T-cell (primary cell): ENCODE measurements around the gene VN1R2. TPM values are rescaled to one million over a fixed set of nuclear protein-coding genes. Genes with fewer than 3 reads are reported as not detected.
"Not testable (repeated sequence)": the region's sequence is repeated elsewhere in the genome, so short reads cannot be mapped to it uniquely, and the experiment has no call there.

Source experiments
- ATAC-seq, 4 experiments: fragments of 200-7000 bp in 3 of 4; fragments of 150-1000 bp in 1 of 4; cut with Tn5 transposase; replicated peaks in 1 of 4; 1 replicate in 3 of 4; 2 replicates in 1 of 4; pipeline ENCODE4 v1.10.0; 2021; ENCODE audit warnings: moderate library complexity in 3 of 4, mild to moderate bottlenecking in 2 of 4, moderate number of reproducible peaks in 1 of 4
- CTCF ChIA-PET, 2 donors: fragments of 300-600 bp; sonication (Branson Sonifier 250); formaldehyde crosslinking; loops; one replicate each; lab custom pipeline; 2022; ENCODE audit warnings: antibody characterized with exemption in 2 of 2; lab: Charles Lee
- POLR2A ChIA-PET, 2 donors: fragments of 300-600 bp; sonication (Branson Sonifier 250); formaldehyde crosslinking; loops; one replicate each; lab custom pipeline; 2022; ENCODE audit warnings: antibody characterized with exemption in 2 of 2; lab: Charles Lee
- DNase-seq, 35 experiments: peaks; one replicate each; pipeline versions ENCODE4 v3.0.0 to v3.0.0-alpha.2; 2013 to 2023
- H3K27ac ChIP-seq: one replicate; pipeline ENCODE4 v1.5.1; 2013; ENCODE audit warnings: low read length
- H3K27me3 ChIP-seq, 2 experiments: replicated peaks in 1 of 2; 1 replicate in 1 of 2; 2 replicates in 1 of 2; pipeline versions ENCODE4 v1.6.1 to v1.7.0; 2013; ENCODE audit warnings: low read length in 1 of 2, mixed read lengths in 1 of 2; ENCODE audit not compliant: control insufficient read depth in 2 of 2, insufficient read depth in 2 of 2; ENCODE audit errors: extremely low read depth in 1 of 2
- H3K36me3 ChIP-seq, 2 donors: 1 replicate in 1 of 2; 2 replicates in 1 of 2; pipeline versions ENCODE4 v1.6.1 to v1.7.0; 2013; ENCODE audit warnings: low read length in 1 of 2; ENCODE audit not compliant: control insufficient read depth in 2 of 2, insufficient read depth in 1 of 2; ENCODE audit errors: extremely low read depth in 1 of 2
- H3K4me1 ChIP-seq, 2 experiments: 1 replicate in 1 of 2; 2 replicates in 1 of 2; pipeline versions ENCODE4 v1.6.1 to v1.7.0; 2013; ENCODE audit warnings: low read length in 2 of 2, mixed read lengths in 1 of 2; ENCODE audit not compliant: insufficient read depth in 2 of 2, control insufficient read depth in 1 of 2; ENCODE audit errors: extremely low read depth in 1 of 2
- H3K4me3 ChIP-seq, 2 donors: 1 replicate in 1 of 2; 2 replicates in 1 of 2; pipeline versions ENCODE4 v1.5.1 to v1.7.0; 2013; ENCODE audit warnings: mild to moderate bottlenecking in 2 of 2, low read length in 1 of 2, moderate library complexity in 1 of 2; ENCODE audit not compliant: control insufficient read depth in 1 of 2; ENCODE audit errors: extremely low read depth in 1 of 2
- H3K9me3 ChIP-seq: 2 replicates; pipeline ENCODE4 v1.7.0; 2013
- H3K27ac Mint-ChIP-seq, 2 donors: one replicate each; pipeline ENCODE4 v1.8.0; 2020 to 2021; ENCODE audit warnings: mild to moderate bottlenecking in 2 of 2, mixed read lengths in 2 of 2
- H3K27me3 Mint-ChIP-seq, 2 donors: one replicate each; pipeline ENCODE4 v1.8.0; 2021 to 2022; ENCODE audit warnings: mixed read lengths in 2 of 2
- H3K36me3 Mint-ChIP-seq: one replicate; pipeline ENCODE4 v1.8.0; 2021; ENCODE audit warnings: mixed read lengths
- H3K4me1 Mint-ChIP-seq, 3 donors: one replicate each; pipeline ENCODE4 v1.8.0; 2020 to 2022; ENCODE audit warnings: mixed read lengths in 3 of 3, mild to moderate bottlenecking in 1 of 3
- H3K4me3 Mint-ChIP-seq, 3 donors: one replicate each; pipeline ENCODE4 v1.8.0; 2020 to 2022; ENCODE audit warnings: mild to moderate bottlenecking in 3 of 3, mixed read lengths in 3 of 3, moderate library complexity in 3 of 3
- H3K9me3 Mint-ChIP-seq, 3 donors: one replicate each; pipeline ENCODE4 v1.8.0; 2020 to 2022; ENCODE audit warnings: mixed read lengths in 3 of 3
- WGBS: methylation state at CpG from one replicate; pipeline ENCODE4 v1.1.5; 2013; ENCODE audit warnings: missing lambda C conversion rate; ENCODE audit not compliant: insufficient coverage; 5-methylcytosine and 5-hydroxymethylcytosine counted together
- total RNA-seq, 35 experiments: library from RNA in 6 of 35; stranded (reverse) in 6 of 35; fragments of 120-200 nt in 1 of 35; gene quantifications; one replicate each; pipeline versions ENCODE4 v1.2.1 to v1.2.4 and lab custom pipeline; 2013 to 2026

Gene VN1R2
- total RNA-seq, 5 donors from 2014 or later (not counting 1 experiment from before 2014, with no cell fraction given), result not detected

GRCh38 chr19:53246498-53246897, 11.6 kb upstream of the VN1R2 start:
- WGBS, result no CpG with 5 or more reads among the region's 1 CpG
- POLR2A ChIA-PET, result interaction anchor here in 1 of 2 donors (0.6 kb wide), 1 partner anchor 1330 kb away, joined by 3 read pairs; no protein-coding TSS in a partner anchor

GRCh38 chr19:53254411-53255341, 3.4 kb upstream of the VN1R2 start, which contains the start of gene ZNF677:
Gene ZNF677, minus strand, starts transcription at chr19:53254873. Its CDS starts 3,323 bp downstream, at chr19:53251550.
- peak within 1 kb of the TSS; percentile 52 to 77 for H3K27ac Mint-ChIP-seq
- CTCF ChIA-PET, result no interaction called here
- H3K27me3 Mint-ChIP-seq, result peaks cover 10% of the 10 kb centered on the region in 2 donors
- peaks cover 35% of the 10 kb centered on the region for H3K36me3 Mint-ChIP-seq
- H3K9me3 ChIP-seq, result peaks cover 5% of the 10 kb centered on the region
- ATAC-seq (peak; percentile 97 to 100 (median 100)), DNase-seq (peak; percentile 56 to 88 (median 76))
- H3K9me3 Mint-ChIP-seq, result peaks cover 19 to 52% (median 40%) of the 10 kb centered on the region in 3 donors
- POLR2A ChIA-PET, result no interaction called here
- H3K27me3 ChIP-seq, result peaks cover 0 to 16% of the 10 kb centered on the region in 2 experiments
- peaks cover 11 to 13% (median 13%) of the 10 kb centered on the region in 3 donors for H3K4me1 Mint-ChIP-seq
- H3K4me3 ChIP-seq, result peak within 1 kb of the TSS; percentile 66 to 97
- 7% methylated on average over 61 of the region's 72 CpGs for whole genome bisulfite sequencing
- peak within 1 kb of the TSS; percentile 85 to 91 (median 88) for H3K4me3 Mint-ChIP-seq
- peak within 1 kb of the TSS; percentile 39 for H3K27ac ChIP-seq
- peaks cover 3 to 15% of the 10 kb centered on the region in 2 experiments for H3K4me1 ChIP-seq
- H3K36me3 ChIP-seq, result peaks cover 4 to 11% of the 10 kb centered on the region in 2 donors

More at GRCh38 chr19:53246498-53246897, 11.6 kb upstream of the VN1R2 start:
- peaks cover 22 to 75% (median 64%) of the 10 kb centered on the region in 3 donors for H3K9me3 Mint-ChIP-seq
- CTCF ChIA-PET, result interaction anchor here in 1 of 2 donors (0.7 kb wide), 1 partner anchor 47 kb away, joined by 3 read pairs; no protein-coding TSS in a partner anchor
- no peak overlapping the region for H3K4me3 ChIP-seq
- no peaks in the 10 kb centered on the region for H3K27me3 ChIP-seq
- no peak for DNase-seq
- H3K4me3 Mint-ChIP-seq, result no peak overlapping the region
- peaks cover 79% of the 10 kb centered on the region for H3K36me3 Mint-ChIP-seq
- ATAC-seq, result no peak
- peaks cover 6 to 21% of the 10 kb centered on the region in 2 donors for H3K36me3 ChIP-seq
- H3K4me1 ChIP-seq, result no peaks in the 10 kb centered on the region
- H3K4me1 Mint-ChIP-seq, result no peaks in the 10 kb centered on the region
- H3K27ac ChIP-seq, result no peak overlapping the region
- H3K27me3 Mint-ChIP-seq, result no peaks in the 10 kb centered on the region
- H3K27ac Mint-ChIP-seq, result no peak overlapping the region
- H3K9me3 ChIP-seq, result peaks cover 11% of the 10 kb centered on the region

- not testable (repeated sequence) for H3K27ac Mint-ChIP-seq, H3K4me3 ChIP-seq, H3K4me3 Mint-ChIP-seq, H3K36me3 ChIP-seq, DNase-seq, H3K4me1 ChIP-seq, ATAC-seq, H3K36me3 Mint-ChIP-seq, H3K27ac ChIP-seq, H3K9me3 ChIP-seq, H3K27me3 ChIP-seq, H3K4me1 Mint-ChIP-seq
- WGBS, result no CpG with 5 or more reads among the region's 5 CpGs
- CTCF ChIA-PET, result interaction anchor here in 1 of 2 donors (0.6 kb wide), 1 partner anchor 34 kb away, joined by 4 read pairs; no protein-coding TSS in a partner anchor
- POLR2A ChIA-PET, result interaction anchor here in 1 of 2 donors (0.6 kb wide), 1 partner anchor 341 kb away, joined by 3 read pairs; no protein-coding TSS in a partner anchor
- Mint-ChIP-seq H3K27me3 (peaks cover 8 to 23% of the 10 kb centered on the region in 2 donors), H3K9me3 (peaks cover 26 to 53% (median 33%) of the 10 kb centered on the region in 3 donors)
Measured at GRCh38 chr19:53267623-53268022, 9.5 kb downstream of the VN1R2 start, which contains the start of gene VN1R4. Gene VN1R4, minus strand, starts transcription at chr19:53267723. Its CDS starts 58 bp downstream, at chr19:53267665.

- H3K4me1 Mint-ChIP-seq, H3K36me3 Mint-ChIP-seq, POLR2A ChIA-PET, H3K36me3 ChIP-seq, H3K27me3 ChIP-seq, ATAC-seq, H3K27ac Mint-ChIP-seq, H3K9me3 ChIP-seq, CTCF ChIA-PET, H3K27ac ChIP-seq, H3K4me3 Mint-ChIP-seq, DNase-seq, H3K4me1 ChIP-seq, H3K4me3 ChIP-seq: not testable (repeated sequence)
- Mint-ChIP-seq H3K9me3 (peaks cover 30 to 42% (median 38%) of the 10 kb centered on the region in 3 donors), H3K27me3 (peaks cover 3 to 14% of the 10 kb centered on the region in 2 donors)
- WGBS, result no CpG with 5 or more reads among the region's 27 CpGs
Measured at GRCh38 chr19:53269861-53270260, 11.8 kb downstream of the VN1R2 start.

- Histone ChIP-seq H3K4me3 (no peak overlapping the region), H3K27ac (no peak overlapping the region), H3K27me3 (peaks cover 0 to 2% of the 10 kb centered on the region in 2 experiments), H3K36me3 (no peaks in the 10 kb centered on the region), H3K4me1 (no peaks in the 10 kb centered on the region), H3K9me3 (no peaks in the 10 kb centered on the region)
- ChIA-PET POLR2A (no interaction called here), CTCF (interaction anchor here in 1 of 2 donors (0.6 kb wide), 1 partner anchor 368 kb away, joined by 4 read pairs; no protein-coding TSS in a partner anchor)
- H3K4me3 Mint-ChIP-seq, result no peak overlapping the region
- H3K4me1 Mint-ChIP-seq, result no peaks in the 10 kb centered on the region
- H3K27me3 Mint-ChIP-seq, result peaks cover 5 to 9% of the 10 kb centered on the region in 2 donors
- DNase-seq (no peak), ATAC-seq (no peak)
- H3K27ac Mint-ChIP-seq, result no peak overlapping the region
- no peaks in the 10 kb centered on the region for H3K36me3 Mint-ChIP-seq
- WGBS, result 85% methylated on average over 6 of the region's 9 CpGs
- H3K9me3 Mint-ChIP-seq, result peaks cover 35 to 37% (median 37%) of the 10 kb centered on the region in 3 donors
Measured at GRCh38 chr19:53272044-53272443, 14.0 kb downstream of the VN1R2 start.

- H3K9me3 Mint-ChIP-seq, result peaks cover 32 to 49% (median 42%) of the 10 kb centered on the region in 3 donors
- no peak overlapping the region for H3K4me3 ChIP-seq
- peaks cover 4 to 12% of the 10 kb centered on the region in 2 donors for H3K27me3 Mint-ChIP-seq
- H3K36me3 ChIP-seq, result no peaks in the 10 kb centered on the region
- H3K27ac ChIP-seq, result no peak overlapping the region
- H3K4me1 Mint-ChIP-seq, result no peaks in the 10 kb centered on the region
- no CpG with 5 or more reads among the region's 2 CpGs for WGBS
- H3K27me3 ChIP-seq, result peaks cover 0 to 2% of the 10 kb centered on the region in 2 experiments
- ChIA-PET POLR2A (no interaction called here), CTCF (no interaction called here)
- no peaks in the 10 kb centered on the region for H3K36me3 Mint-ChIP-seq
- no peak for DNase-seq
- H3K4me1 ChIP-seq, result no peaks in the 10 kb centered on the region
- no peak for ATAC-seq
- no peak overlapping the region for H3K27ac Mint-ChIP-seq
- no peak overlapping the region for H3K4me3 Mint-ChIP-seq
- no peaks in the 10 kb centered on the region for H3K9me3 ChIP-seq
Measured at GRCh38 chr19:53275480-53275879, 17.4 kb downstream of the VN1R2 start.
